Liver (tissue), 3 donors: ENCODE data around the gene EEIG2.

Source experiments
- FOXA1 ChIP-seq: IDR thresholded peaks from 2 replicates; pipeline ENCODE4 v1.6.1; 2016; ENCODE audit warnings: antibody characterized with exemption
- HNF4A ChIP-seq, 2 donors: conservative IDR thresholded peaks; 2 replicates each; pipeline ENCODE4 v1.6.1; 2016; ENCODE audit warnings: antibody characterized with exemption in 2 of 2, mild to moderate bottlenecking in 2 of 2
- RXRA ChIP-seq, 2 donors: IDR thresholded peaks; 2 replicates each; pipeline ENCODE4 v1.6.1; 2017 to 2018; ENCODE audit warnings: antibody characterized with exemption in 2 of 2, mild to moderate bottlenecking in 1 of 2
- TAF1 ChIP-seq: conservative IDR thresholded peaks from 2 replicates; pipeline ENCODE4 v1.6.1; 2016; ENCODE audit warnings: antibody characterized with exemption, mild to moderate bottlenecking
- TF ChIP-seq, protein P1 (sequence below): IDR thresholded peaks from 2 replicates; pipeline ENCODE4 v1.6.1; 2016; ENCODE audit warnings: antibody characterized with exemption, mild to moderate bottlenecking
- TF ChIP-seq, protein P2 (sequence below): fragments of 150-350 bp; IDR thresholded peaks from 2 replicates; pipeline ENCODE4 v1.5.1; 2017; ENCODE audit warnings: improper control_type of control experiment, low read depth, low read length; ENCODE audit not compliant: missing input control
- TF ChIP-seq, protein P3 (sequence below): IDR thresholded peaks from 2 replicates; pipeline ENCODE4 v1.6.1; 2016; ENCODE audit warnings: antibody characterized with exemption
- TF ChIP-seq, protein P4 (sequence below): IDR thresholded peaks from 2 replicates; pipeline ENCODE4 v1.6.1; 2016; ENCODE audit warnings: antibody characterized with exemption
- donor health status: healthy.
- donor health status: healthy.

DNA sequence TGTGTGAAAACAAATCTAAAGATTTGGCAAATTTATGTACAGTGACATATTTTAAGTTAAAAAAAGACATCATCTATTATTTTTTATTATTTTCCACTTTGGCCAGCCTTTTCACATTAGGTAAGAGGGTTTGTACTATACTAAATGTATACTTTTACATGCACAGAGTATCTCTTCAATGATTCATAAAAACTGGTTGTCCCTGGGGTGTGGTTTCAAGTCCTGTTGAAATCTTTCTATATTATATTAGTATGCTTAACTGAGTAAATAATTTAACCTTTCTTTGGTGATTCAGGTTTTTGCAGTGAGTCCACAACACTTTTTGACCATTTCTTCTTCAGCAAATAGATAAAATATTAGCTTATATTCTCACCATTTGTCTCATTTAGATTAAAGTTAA lies 45.7 kb downstream of the EEIG2 start:
- TF ChIP-seq, protein P1, sequence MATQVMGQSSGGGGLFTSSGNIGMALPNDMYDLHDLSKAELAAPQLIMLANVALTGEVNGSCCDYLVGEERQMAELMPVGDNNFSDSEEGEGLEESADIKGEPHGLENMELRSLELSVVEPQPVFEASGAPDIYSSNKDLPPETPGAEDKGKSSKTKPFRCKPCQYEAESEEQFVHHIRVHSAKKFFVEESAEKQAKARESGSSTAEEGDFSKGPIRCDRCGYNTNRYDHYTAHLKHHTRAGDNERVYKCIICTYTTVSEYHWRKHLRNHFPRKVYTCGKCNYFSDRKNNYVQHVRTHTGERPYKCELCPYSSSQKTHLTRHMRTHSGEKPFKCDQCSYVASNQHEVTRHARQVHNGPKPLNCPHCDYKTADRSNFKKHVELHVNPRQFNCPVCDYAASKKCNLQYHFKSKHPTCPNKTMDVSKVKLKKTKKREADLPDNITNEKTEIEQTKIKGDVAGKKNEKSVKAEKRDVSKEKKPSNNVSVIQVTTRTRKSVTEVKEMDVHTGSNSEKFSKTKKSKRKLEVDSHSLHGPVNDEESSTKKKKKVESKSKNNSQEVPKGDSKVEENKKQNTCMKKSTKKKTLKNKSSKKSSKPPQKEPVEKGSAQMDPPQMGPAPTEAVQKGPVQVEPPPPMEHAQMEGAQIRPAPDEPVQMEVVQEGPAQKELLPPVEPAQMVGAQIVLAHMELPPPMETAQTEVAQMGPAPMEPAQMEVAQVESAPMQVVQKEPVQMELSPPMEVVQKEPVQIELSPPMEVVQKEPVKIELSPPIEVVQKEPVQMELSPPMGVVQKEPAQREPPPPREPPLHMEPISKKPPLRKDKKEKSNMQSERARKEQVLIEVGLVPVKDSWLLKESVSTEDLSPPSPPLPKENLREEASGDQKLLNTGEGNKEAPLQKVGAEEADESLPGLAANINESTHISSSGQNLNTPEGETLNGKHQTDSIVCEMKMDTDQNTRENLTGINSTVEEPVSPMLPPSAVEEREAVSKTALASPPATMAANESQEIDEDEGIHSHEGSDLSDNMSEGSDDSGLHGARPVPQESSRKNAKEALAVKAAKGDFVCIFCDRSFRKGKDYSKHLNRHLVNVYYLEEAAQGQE = no peak
- TF ChIP-seq, protein P2, sequence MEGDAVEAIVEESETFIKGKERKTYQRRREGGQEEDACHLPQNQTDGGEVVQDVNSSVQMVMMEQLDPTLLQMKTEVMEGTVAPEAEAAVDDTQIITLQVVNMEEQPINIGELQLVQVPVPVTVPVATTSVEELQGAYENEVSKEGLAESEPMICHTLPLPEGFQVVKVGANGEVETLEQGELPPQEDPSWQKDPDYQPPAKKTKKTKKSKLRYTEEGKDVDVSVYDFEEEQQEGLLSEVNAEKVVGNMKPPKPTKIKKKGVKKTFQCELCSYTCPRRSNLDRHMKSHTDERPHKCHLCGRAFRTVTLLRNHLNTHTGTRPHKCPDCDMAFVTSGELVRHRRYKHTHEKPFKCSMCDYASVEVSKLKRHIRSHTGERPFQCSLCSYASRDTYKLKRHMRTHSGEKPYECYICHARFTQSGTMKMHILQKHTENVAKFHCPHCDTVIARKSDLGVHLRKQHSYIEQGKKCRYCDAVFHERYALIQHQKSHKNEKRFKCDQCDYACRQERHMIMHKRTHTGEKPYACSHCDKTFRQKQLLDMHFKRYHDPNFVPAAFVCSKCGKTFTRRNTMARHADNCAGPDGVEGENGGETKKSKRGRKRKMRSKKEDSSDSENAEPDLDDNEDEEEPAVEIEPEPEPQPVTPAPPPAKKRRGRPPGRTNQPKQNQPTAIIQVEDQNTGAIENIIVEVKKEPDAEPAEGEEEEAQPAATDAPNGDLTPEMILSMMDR = no peak
- TF ChIP-seq, protein P3, sequence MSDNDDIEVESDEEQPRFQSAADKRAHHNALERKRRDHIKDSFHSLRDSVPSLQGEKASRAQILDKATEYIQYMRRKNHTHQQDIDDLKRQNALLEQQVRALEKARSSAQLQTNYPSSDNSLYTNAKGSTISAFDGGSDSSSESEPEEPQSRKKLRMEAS = no peak
- TF ChIP-seq FOXA1 (no peak), HNF4A (conservative IDR thresholded peaks at IDR 0.05) (no peak), TAF1 (no peak), RXRA (IDR thresholded peaks at IDR 0.05) (no peak)
- TF ChIP-seq, protein P4, sequence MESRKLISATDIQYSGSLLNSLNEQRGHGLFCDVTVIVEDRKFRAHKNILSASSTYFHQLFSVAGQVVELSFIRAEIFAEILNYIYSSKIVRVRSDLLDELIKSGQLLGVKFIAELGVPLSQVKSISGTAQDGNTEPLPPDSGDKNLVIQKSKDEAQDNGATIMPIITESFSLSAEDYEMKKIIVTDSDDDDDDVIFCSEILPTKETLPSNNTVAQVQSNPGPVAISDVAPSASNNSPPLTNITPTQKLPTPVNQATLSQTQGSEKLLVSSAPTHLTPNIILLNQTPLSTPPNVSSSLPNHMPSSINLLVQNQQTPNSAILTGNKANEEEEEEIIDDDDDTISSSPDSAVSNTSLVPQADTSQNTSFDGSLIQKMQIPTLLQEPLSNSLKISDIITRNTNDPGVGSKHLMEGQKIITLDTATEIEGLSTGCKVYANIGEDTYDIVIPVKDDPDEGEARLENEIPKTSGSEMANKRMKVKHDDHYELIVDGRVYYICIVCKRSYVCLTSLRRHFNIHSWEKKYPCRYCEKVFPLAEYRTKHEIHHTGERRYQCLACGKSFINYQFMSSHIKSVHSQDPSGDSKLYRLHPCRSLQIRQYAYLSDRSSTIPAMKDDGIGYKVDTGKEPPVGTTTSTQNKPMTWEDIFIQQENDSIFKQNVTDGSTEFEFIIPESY = no peak
